Activated CD8-positive, alpha-beta T cell treated with anti-CD3 and anti-CD28 coated beads for 36 hours (primary cell): Measurements from ENCODE around the gene PLXNA1. TPM values are rescaled to one million over a fixed set of nuclear protein-coding genes. Genes with fewer than 3 reads are reported as not detected.
A peak's percentile ranks its signal among the peaks of the same experiment; 100 is the strongest.

Experiments used
- ATAC-seq: fragments of 200-7000 bp; cut with Tn5 transposase; one replicate; pipeline ENCODE4 v1.10.0; 2021; ENCODE audit warnings: mild to moderate bottlenecking, moderate library complexity
- CTCF ChIA-PET: fragments of 350-600 bp; sonication (Branson Sonifier 250); formaldehyde crosslinking; loops from one replicate; lab custom pipeline; 2021; ENCODE audit warnings: antibody characterized with exemption; lab: Charles Lee
- POLR2A ChIA-PET: fragments of 350-600 bp; sonication (Branson Sonifier 250); formaldehyde crosslinking; loops from one replicate; lab custom pipeline; 2021; ENCODE audit warnings: antibody characterized with exemption; lab: Charles Lee
- DNase-seq: peaks from one replicate; pipeline ENCODE4 v3.0.0-alpha.2; 2020
- H3K27ac Mint-ChIP-seq: one replicate; pipeline ENCODE4 v1.8.0; 2021; ENCODE audit warnings: mild to moderate bottlenecking, mixed read lengths
- H3K27me3 Mint-ChIP-seq: one replicate; pipeline ENCODE4 v1.8.0; 2021; ENCODE audit warnings: mixed read lengths
- H3K36me3 Mint-ChIP-seq: one replicate; pipeline ENCODE4 v1.8.0; 2021; ENCODE audit warnings: low read depth, mixed read lengths
- H3K4me1 Mint-ChIP-seq: one replicate; pipeline ENCODE4 v1.8.0; 2021; ENCODE audit warnings: low read depth, mixed read lengths
- H3K4me3 Mint-ChIP-seq: one replicate; pipeline ENCODE4 v1.8.0; 2021; ENCODE audit warnings: mild to moderate bottlenecking, moderate library complexity, mixed read lengths
- H3K9me3 Mint-ChIP-seq: one replicate; pipeline ENCODE4 v1.8.0; 2021; ENCODE audit warnings: mixed read lengths
- intact Hi-C: fragments of 100-400 bp; cut with micrococcal nuclease; formaldehyde crosslinking; loops from one replicate; pipeline ENCODE4 v1.10.0; 2022
- total RNA-seq, 2 experiments: library from RNA; stranded (reverse); gene quantifications; one replicate each; pipeline ENCODE4 v1.2.3, GENCODE V29; 2021
- TF ChIP-seq, protein P1 (sequence below): fragments of 200-600 bp; IDR thresholded peaks from one replicate; pipeline ENCODE4 v1.8.0; 2022; ENCODE audit warnings: antibody characterized with exemption, mild to moderate bottlenecking

The PLXNA1 gene
- total RNA-seq, 2 experiments from 2014 or later: 5.1 to 6.6 TPM

DNA sequence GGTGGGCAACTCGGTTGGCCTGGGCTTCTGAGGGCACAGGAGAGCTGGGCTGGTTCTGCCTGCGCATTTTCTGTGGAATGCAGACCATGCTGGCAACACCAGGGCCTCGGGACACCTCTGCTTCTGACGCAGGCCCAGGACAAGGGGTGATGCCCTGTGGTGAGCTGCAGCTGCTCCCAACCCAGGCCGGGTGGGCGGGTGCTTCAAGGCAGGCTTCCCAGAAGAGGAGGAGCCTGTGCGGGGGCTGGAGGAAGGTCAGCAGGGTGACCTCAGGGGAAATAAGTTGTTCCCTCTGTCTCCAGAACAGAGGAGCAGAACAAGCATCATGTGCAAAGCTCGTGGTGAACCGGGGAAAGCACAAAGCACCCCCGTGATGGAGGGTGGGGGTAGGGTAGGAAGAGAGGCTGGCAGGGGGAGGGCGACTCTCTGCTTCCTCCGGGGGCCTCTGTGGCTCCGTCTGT is 11.0 kb upstream of the PLXNA1 start:
- TF ChIP-seq, protein P1, sequence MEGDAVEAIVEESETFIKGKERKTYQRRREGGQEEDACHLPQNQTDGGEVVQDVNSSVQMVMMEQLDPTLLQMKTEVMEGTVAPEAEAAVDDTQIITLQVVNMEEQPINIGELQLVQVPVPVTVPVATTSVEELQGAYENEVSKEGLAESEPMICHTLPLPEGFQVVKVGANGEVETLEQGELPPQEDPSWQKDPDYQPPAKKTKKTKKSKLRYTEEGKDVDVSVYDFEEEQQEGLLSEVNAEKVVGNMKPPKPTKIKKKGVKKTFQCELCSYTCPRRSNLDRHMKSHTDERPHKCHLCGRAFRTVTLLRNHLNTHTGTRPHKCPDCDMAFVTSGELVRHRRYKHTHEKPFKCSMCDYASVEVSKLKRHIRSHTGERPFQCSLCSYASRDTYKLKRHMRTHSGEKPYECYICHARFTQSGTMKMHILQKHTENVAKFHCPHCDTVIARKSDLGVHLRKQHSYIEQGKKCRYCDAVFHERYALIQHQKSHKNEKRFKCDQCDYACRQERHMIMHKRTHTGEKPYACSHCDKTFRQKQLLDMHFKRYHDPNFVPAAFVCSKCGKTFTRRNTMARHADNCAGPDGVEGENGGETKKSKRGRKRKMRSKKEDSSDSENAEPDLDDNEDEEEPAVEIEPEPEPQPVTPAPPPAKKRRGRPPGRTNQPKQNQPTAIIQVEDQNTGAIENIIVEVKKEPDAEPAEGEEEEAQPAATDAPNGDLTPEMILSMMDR: no peak
- Mint-ChIP-seq H3K27ac (no peak overlapping the region), H3K9me3 (peaks cover 11% of the 10 kb centered on the region), H3K4me3 (no peak overlapping the region), H3K4me1 (no peaks in the 10 kb centered on the region), H3K27me3 (peaks cover 10% of the 10 kb centered on the region), H3K36me3 (peaks cover 3% of the 10 kb centered on the region)
- POLR2A ChIA-PET: no interaction called here
- DNase-seq: no peak
- CTCF ChIA-PET: no interaction called here
- intact Hi-C loops: no loop called here
- peak; percentile 17 for ATAC-seq

GRCh38 chr3:126972866-126973265 is 10.0 kb upstream of the PLXNA1 start:
- peaks cover 3% of the 10 kb centered on the region for H3K36me3 Mint-ChIP-seq
- peaks cover 11% of the 10 kb centered on the region for H3K9me3 Mint-ChIP-seq
- no peak for DNase-seq
- no peaks in the 10 kb centered on the region for H3K4me1 Mint-ChIP-seq
- TF ChIP-seq, protein P1: no peak
- ChIA-PET CTCF (interaction anchor here (1.0 kb wide), 1 partner anchor 10 kb away, joined by 5 read pairs; the partner anchor contains the start of gene PLXNA1), POLR2A (no interaction called here)
- H3K27me3 Mint-ChIP-seq: peaks cover 12% of the 10 kb centered on the region
- intact Hi-C loops: no loop called here
- no peak overlapping the region for H3K4me3 Mint-ChIP-seq
- ATAC-seq: no peak
- no peak overlapping the region for H3K27ac Mint-ChIP-seq

GRCh38 chr3:126973814-126974213 is 9.1 kb upstream of the PLXNA1 start:
- CTCF ChIA-PET: no interaction called here

DNA sequence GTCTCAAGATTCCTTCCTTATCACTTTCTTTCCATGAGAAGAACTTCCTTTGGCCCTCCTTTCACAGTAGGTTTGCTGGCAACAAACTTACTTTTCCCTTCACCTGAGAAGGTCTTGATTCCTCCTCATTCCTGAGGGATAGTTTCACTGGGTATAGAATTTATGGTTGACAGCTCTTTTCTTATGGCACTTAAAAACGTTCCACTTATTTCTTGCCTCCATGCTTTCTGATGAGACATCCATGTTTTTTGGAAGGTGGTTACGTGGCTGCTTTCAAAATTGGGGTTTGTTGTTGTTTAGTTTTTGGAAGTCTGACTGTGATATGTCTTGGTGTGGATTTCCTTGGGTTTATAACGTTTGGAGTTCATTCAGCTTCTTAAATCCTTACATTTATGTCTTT is 8.2 kb upstream of the PLXNA1 start:
- ChIA-PET POLR2A (no interaction called here), CTCF (no interaction called here)
- no peak overlapping the region for H3K27ac Mint-ChIP-seq
- H3K9me3 Mint-ChIP-seq: peaks cover 11% of the 10 kb centered on the region
- peaks cover 20% of the 10 kb centered on the region for H3K27me3 Mint-ChIP-seq
- no peak overlapping the region for H3K4me3 Mint-ChIP-seq
- ATAC-seq (no peak), DNase-seq (no peak)
- peaks cover 3% of the 10 kb centered on the region for H3K36me3 Mint-ChIP-seq
- intact Hi-C loops: no loop called here
- TF ChIP-seq, protein P1: no peak
- peaks cover 6% of the 10 kb centered on the region for H3K4me1 Mint-ChIP-seq

More at GRCh38 chr3:126973814-126974213, 9.1 kb upstream of the PLXNA1 start:
- Mint-ChIP-seq H3K4me3 (no peak overlapping the region), H3K36me3 (peaks cover 3% of the 10 kb centered on the region), H3K4me1 (no peaks in the 10 kb centered on the region), H3K9me3 (peaks cover 11% of the 10 kb centered on the region), H3K27ac (no peak overlapping the region), H3K27me3 (peaks cover 18% of the 10 kb centered on the region)
- intact Hi-C loops: no loop called here
- TF ChIP-seq, protein P1: no peak
- ATAC-seq: no peak
- DNase-seq: no peak
- POLR2A ChIA-PET: no interaction called here

GRCh38 chr3:126976906-126977305 is 6.0 kb upstream of the PLXNA1 start:
- no peak overlapping the region for H3K27ac Mint-ChIP-seq
- ATAC-seq: no peak

More at GRCh38 chr3:126976906-126977305, 6.0 kb upstream of the PLXNA1 start:
- intact Hi-C loops: no loop called here
- ChIA-PET CTCF (no interaction called here), POLR2A (no interaction called here)
- Mint-ChIP-seq H3K36me3 (peaks cover 3% of the 10 kb centered on the region), H3K27me3 (peaks cover 22% of the 10 kb centered on the region), H3K9me3 (peaks cover 11% of the 10 kb centered on the region), H3K4me1 (peaks cover 13% of the 10 kb centered on the region), H3K4me3 (no peak overlapping the region)
- no peak for DNase-seq
- TF ChIP-seq, protein P1: no peak
